Neural cell (in vitro differentiated cells): Measurements from ENCODE around the gene NUTF2. TPM values are rescaled to one million over a fixed set of nuclear protein-coding genes. Genes with fewer than 3 reads are reported as not detected.
A peak's percentile ranks its signal among the peaks of the same experiment; 100 is the strongest.

ENCODE experiments used
- H2AFZ ChIP-seq: fragments of 200-600, 300-800 bp; sonication (generic), shearing (Covaris generic); 2 replicates; pipeline ENCODE4 v1.6.0; 2014; ENCODE audit warnings: low read depth, mild to moderate bottlenecking, antibody characterized with exemption, low read length, moderate library complexity
- H3F3A ChIP-seq: fragments of 200-600 bp; shearing (Covaris generic); 2 replicates; pipeline ENCODE4 v1.6.1; 2016; ENCODE audit warnings: mild to moderate bottlenecking, moderate library complexity, mixed read lengths, antibody characterized with exemption, low read length; ENCODE audit not compliant: insufficient read depth, poor library complexity, severe bottlenecking
- H3K27ac ChIP-seq: fragments of 200-600, 300-800 bp; sonication (generic), shearing (Covaris generic); 2 replicates; pipeline ENCODE4 v1.5.1; 2014; ENCODE audit warnings: mild to moderate bottlenecking, low read length, moderate library complexity
- H3K27me3 ChIP-seq: fragments of 300-800, 200-600 bp; sonication (generic), shearing (Covaris generic); 2 replicates; pipeline ENCODE4 v1.6.0; 2014; ENCODE audit warnings: mild to moderate bottlenecking, low read depth, low read length, moderate library complexity; ENCODE audit not compliant: insufficient read depth
- H3K36me3 ChIP-seq: fragments of 300-800, 200-600 bp; sonication (generic), shearing (Covaris generic); 2 replicates; pipeline ENCODE4 v1.5.1; 2014; ENCODE audit warnings: mild to moderate bottlenecking, antibody characterized with exemption, low read length, moderate library complexity; ENCODE audit not compliant: insufficient read depth
- H3K4me2 ChIP-seq: fragments of 300-800, 200-600 bp; sonication (generic), shearing (Covaris generic); 2 replicates; pipeline ENCODE4 v1.6.0; 2014; ENCODE audit warnings: mild to moderate bottlenecking, low read length
- H3K4me3 ChIP-seq: fragments of 300-800, 200-600 bp; sonication (generic), shearing (Covaris generic); 2 replicates; pipeline ENCODE4 v1.5.1; 2014; ENCODE audit warnings: mild to moderate bottlenecking, low read length, moderate library complexity
- H3K79me2 ChIP-seq: fragments of 200-600 bp; shearing (Covaris generic); replicated peaks from 2 replicates; pipeline ENCODE4 v1.6.0; 2014; ENCODE audit warnings: mild to moderate bottlenecking, low read length, moderate library complexity; ENCODE audit not compliant: insufficient read depth
- H3K9ac ChIP-seq: fragments of 300-800, 200-600 bp; sonication (generic), shearing (Covaris generic); 2 replicates; pipeline ENCODE4 v1.6.1; 2016; ENCODE audit warnings: mild to moderate bottlenecking, low read length, mixed read lengths
- H3K9me2 ChIP-seq: fragments of 200-600 bp; shearing (Covaris generic); 2 replicates; pipeline ENCODE4 v1.6.1; 2016; ENCODE audit warnings: mild to moderate bottlenecking, low read length, mixed read lengths; ENCODE audit not compliant: insufficient read depth
- H3K9me3 ChIP-seq: fragments of 200-600, 300-800 bp; sonication (generic), shearing (Covaris generic); 2 replicates; pipeline ENCODE4 v1.6.1; 2016; ENCODE audit warnings: mild to moderate bottlenecking, mixed run types, low read length, moderate library complexity, mixed read lengths
- H4K20me1 ChIP-seq: fragments of 200-600 bp; shearing (Covaris generic); 2 replicates; pipeline ENCODE4 v1.6.1; 2016; ENCODE audit warnings: mild to moderate bottlenecking, mixed run types; ENCODE audit not compliant: insufficient read depth
- CTCF ChIP-seq: fragments of 450-650 bp; IDR thresholded peaks from 2 replicates; pipeline ENCODE4 v1.5.1; 2014; ENCODE audit warnings: antibody characterized with exemption, mild to moderate bottlenecking, moderate library complexity; ENCODE audit not compliant: poor library complexity, severe bottlenecking
- EP300 ChIP-seq: fragments of 450-650 bp; conservative IDR thresholded peaks from 2 replicates; pipeline ENCODE4 v1.6.1; 2014; ENCODE audit warnings: antibody characterized with exemption, mild to moderate bottlenecking, moderate library complexity; ENCODE audit not compliant: poor library complexity, severe bottlenecking
- EZH2 ChIP-seq: fragments of 200-600, 300-800 bp; shearing (Covaris generic), sonication (generic); IDR thresholded peaks from 2 replicates; pipeline ENCODE4 v1.6.1; 2014; ENCODE audit warnings: antibody characterized with exemption, low read length, borderline replicate concordance, mild to moderate bottlenecking; ENCODE audit not compliant: insufficient read depth, poor library complexity, severe bottlenecking
- MXI1 ChIP-seq: fragments of 450-650 bp; conservative IDR thresholded peaks from 2 replicates; pipeline ENCODE4 v1.6.1; 2014; ENCODE audit warnings: antibody characterized with exemption, mild to moderate bottlenecking; ENCODE audit not compliant: poor library complexity, severe bottlenecking
- RAD21 ChIP-seq: fragments of 450-650 bp; conservative IDR thresholded peaks from 2 replicates; pipeline ENCODE4 v1.6.1; 2014; ENCODE audit warnings: antibody characterized with exemption, mild to moderate bottlenecking, moderate library complexity
- REST ChIP-seq: IDR thresholded peaks from 2 replicates; pipeline ENCODE4 v1.6.1; 2012; ENCODE audit warnings: borderline replicate concordance
- SMC3 ChIP-seq: fragments of 450-650 bp; conservative IDR thresholded peaks from 2 replicates; pipeline ENCODE4 v1.6.1; 2014; ENCODE audit warnings: antibody characterized with exemption, mild to moderate bottlenecking, moderate library complexity; ENCODE audit not compliant: poor library complexity
- TAF1 ChIP-seq: IDR thresholded peaks from 2 replicates; pipeline ENCODE4 v1.6.1; 2012; ENCODE audit warnings: low read depth
- polyA plus RNA-seq: library from polyadenylated mRNA; depleted of rRNA; stranded (reverse); fragments of >200 nt; gene quantifications from 2 replicates; pipeline ENCODE4 v1.2.3, GENCODE V29; 2014

The NUTF2 gene
- polyA plus RNA-seq, 1 donor from 2014 or later: 98.6 TPM

GRCh38 chr16:67844497-67844896 is 2.2 kb upstream of the NUTF2 start:
- H4K20me1 ChIP-seq: no peaks in the 10 kb centered on the region
- H3K4me3 ChIP-seq: peak overlapping the region; percentile 97
- peak overlapping the region; percentile 79 for H3K4me2 ChIP-seq
- no peaks in the 10 kb centered on the region for H3F3A ChIP-seq
- peaks cover 46% of the 10 kb centered on the region for H3K79me2 ChIP-seq
- H3K9me3 ChIP-seq: no peaks in the 10 kb centered on the region
- no peaks in the 10 kb centered on the region for H3K27me3 ChIP-seq
- H3K9me2 ChIP-seq: no peaks in the 10 kb centered on the region
- TF ChIP-seq CTCF (no peak), SMC3 (no peak), MXI1 (no peak)
- H2AFZ ChIP-seq: no peak overlapping the region
- H3K9ac ChIP-seq: peak overlapping the region; percentile 96
- no peak overlapping the region for H3K27ac ChIP-seq
- H3K36me3 ChIP-seq: no peaks in the 10 kb centered on the region

GRCh38 chr16:67845291-67846062 is 1.3 kb upstream of the NUTF2 start:
- Histone ChIP-seq H3K27ac (peak overlapping the region; percentile 92), H3K4me2 (peak overlapping the region; percentile 99), H3K4me3 (peak overlapping the region; percentile 97), H3F3A (no peaks in the 10 kb centered on the region), H3K9me3 (no peaks in the 10 kb centered on the region), H2AFZ (no peak overlapping the region), H4K20me1 (no peaks in the 10 kb centered on the region), H3K27me3 (no peaks in the 10 kb centered on the region), H3K9ac (peak overlapping the region; percentile 90), H3K9me2 (no peaks in the 10 kb centered on the region), H3K36me3 (no peaks in the 10 kb centered on the region), H3K79me2 (peaks cover 50% of the 10 kb centered on the region)
- TF ChIP-seq EZH2 (no peak), TAF1 (no peak), RAD21 (no peak), REST (no peak), MXI1 (no peak), CTCF (no peak), EP300 (no peak)
